NCI-H128 (cell line): ENCODE results near the gene LIMK2.
"Not testable (repeated sequence)": the region's sequence is repeated elsewhere in the genome, so short reads cannot be mapped to it uniquely, and the experiment has no call there.

Experiments used
- DNase-seq: peaks from one replicate; lab custom pipeline; 2025; ENCODE audit not compliant: unreplicated experiment; lab: John Stamatoyannopoulos, UW

LIMK2 gene

GRCh38 chr22:31211862-31212730 is at the start of gene LIMK2:
TSS of gene LIMK2 (plus strand) at chr22:31212298. CDS start at chr22:31212409, 111 bp downstream.
- peak; percentile 80 for DNase-seq

DNA sequence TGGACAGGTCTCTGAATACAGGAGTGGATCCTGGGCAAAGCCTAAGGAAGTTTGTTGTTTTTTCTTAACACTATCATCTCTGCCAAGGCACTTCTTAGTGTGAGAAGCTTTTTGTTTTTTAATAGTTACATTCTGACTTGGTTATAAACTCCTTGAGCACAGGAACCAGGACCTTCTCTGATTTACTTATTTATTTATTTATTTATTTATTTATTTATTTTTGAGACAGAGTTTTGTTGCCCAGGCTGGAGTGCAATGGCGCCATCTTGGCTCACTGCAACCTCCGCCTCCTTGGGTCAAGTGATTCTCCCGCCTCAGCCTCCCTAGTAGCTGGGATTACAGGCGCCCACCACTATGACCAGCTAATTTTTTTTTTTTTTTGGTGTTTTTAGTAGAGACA is 41.1 kb upstream of the LIMK2 start:
- no peak for DNase-seq

DNA sequence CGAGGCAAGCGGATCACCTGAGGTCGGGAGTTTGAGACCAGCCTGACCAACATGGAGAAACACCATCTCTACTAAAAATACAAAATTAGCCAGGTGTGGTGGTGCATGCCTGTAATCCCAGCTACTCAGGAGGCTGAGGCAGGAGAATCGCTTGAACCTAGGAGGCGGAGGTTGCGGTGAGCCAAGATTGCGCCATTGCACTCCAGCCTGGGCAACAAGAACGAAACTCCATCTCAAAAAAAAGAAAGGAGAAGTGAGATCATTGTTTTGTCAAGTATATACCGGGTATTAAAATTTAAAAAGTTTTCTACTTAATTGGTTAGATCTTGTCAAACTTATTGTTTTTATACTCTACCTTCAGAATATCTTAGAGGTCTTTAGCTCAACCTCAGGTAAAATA is 40.4 kb upstream of the LIMK2 start:
- DNase-seq: not testable (repeated sequence)

GRCh38 chr22:31173386-31174145 is 38.5 kb upstream of the LIMK2 start:
- DNase-seq: no peak

GRCh38 chr22:31176923-31177322 is 35.2 kb upstream of the LIMK2 start:
- DNase-seq: no peak

- no peak for DNase-seq
Measured at GRCh38 chr22:31177420-31178162, 34.5 kb upstream of the LIMK2 start.

GRCh38 chr22:31178859-31179258 is 33.2 kb upstream of the LIMK2 start:
- DNase-seq: no peak

GRCh38 chr22:31179345-31179744 is 32.8 kb upstream of the LIMK2 start:
- no peak for DNase-seq

DNA sequence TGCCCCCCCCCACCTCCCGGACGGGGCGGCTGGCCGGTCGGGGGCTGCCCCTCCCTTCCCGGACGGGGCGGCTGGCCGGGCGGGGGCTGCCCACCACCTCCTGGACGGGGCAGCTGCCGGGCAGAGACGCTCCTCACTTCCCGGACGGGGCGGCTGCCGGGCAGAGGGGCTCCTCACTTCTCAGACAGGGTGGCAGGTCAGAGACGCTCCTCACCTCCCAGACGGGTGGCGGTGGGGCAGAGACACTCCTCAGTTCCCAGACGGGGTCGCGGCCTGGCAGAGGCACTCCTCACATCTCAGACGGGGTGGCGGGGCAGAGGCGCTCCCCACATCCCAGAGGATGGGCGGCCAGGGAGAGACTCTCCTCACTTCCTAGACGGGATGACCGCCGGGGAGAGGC is 28.1 kb upstream of the LIMK2 start:
- DNase-seq: no peak

DNA sequence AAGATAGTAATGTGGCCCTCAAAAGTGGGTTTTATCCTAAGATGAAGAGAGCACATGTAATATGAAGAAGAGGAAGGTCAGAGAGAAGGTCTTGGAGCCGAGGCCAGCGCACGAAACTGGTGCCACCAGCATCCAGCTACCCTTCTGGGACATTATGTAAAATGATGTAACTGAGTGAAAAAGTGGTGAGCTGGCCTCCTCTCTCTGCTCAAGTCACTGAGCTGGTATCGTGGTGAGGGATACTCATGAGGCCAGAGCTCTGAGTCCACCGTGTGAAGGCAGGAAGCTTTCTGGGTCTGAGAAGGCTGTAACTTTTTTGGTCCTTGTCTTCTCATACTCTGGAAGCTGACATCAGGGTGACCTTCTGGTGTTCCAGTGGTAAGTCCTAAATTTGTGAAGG is 27.0 kb upstream of the LIMK2 start:
- no peak for DNase-seq

DNA sequence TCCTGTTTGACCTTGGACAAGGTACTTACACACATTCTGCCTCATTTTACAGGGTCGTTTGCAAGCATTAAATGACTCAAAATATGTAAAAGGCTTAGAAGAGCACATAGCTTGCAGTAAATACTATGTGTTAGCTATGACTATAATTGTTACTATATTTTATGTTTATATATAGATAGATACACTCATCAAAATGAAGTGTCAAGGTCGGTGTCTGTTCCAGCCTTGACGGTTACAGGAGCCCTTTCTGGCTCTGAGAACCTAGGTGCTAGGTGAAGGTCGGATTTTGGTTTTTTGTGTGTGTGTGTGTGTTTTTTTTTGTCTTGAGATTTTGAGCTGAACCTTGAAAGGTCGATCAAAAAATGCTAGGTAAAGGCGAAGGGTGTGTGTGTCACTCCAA is 24.5 kb upstream of the LIMK2 start:
- DNase-seq: no peak

DNA sequence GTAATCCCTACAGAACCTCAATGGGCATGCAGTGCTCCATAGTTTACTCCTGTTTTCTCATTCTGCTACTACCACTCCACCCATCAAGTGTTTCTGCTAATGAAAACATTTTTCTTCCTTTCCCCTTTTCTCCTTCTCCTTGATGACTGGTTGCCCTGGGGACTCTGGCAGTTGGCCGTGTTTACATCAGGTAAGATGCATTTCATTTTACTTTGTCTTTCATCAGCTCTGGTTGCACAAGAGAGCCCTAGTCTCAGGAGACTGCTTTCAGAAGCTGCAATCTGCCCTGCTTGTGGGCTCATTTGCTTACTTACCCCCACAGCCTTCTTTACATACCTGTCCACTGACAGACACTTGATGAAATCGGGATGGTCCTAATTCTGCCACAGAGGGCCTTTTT is 19.6 kb upstream of the LIMK2 start:
- DNase-seq: no peak

DNA sequence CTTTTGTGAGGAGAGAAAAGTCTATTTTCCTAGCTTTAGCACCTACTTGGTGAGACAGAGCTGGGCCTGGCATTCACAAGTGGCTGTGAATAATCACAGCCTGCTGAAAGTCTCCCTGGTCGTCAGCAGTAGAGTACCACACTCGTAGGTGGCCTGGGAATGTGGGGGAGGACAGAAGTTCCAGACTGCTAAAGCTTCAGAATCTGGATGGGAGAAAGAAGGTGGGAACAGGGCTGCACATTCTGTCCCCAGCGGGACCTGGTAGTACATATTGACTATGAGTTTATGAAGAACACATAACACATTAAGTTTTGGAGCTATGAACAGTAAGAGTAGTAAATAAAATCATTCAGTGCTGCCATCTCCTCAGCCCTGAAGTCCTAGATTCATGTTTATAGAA is 19.0 kb upstream of the LIMK2 start:
- DNase-seq: no peak

- DNase-seq: not testable (repeated sequence)
Measured at GRCh38 chr22:31194681-31195080, 17.4 kb upstream of the LIMK2 start.

GRCh38 chr22:31199187-31199586 is 12.9 kb upstream of the LIMK2 start:
- DNase-seq: no peak

GRCh38 chr22:31204352-31204984 is 7.6 kb upstream of the LIMK2 start:
- DNase-seq: not testable (repeated sequence)

- not testable (repeated sequence) for DNase-seq
Measured at GRCh38 chr22:31205059-31205458, 7.0 kb upstream of the LIMK2 start.

GRCh38 chr22:31206460-31206859 is 5.6 kb upstream of the LIMK2 start:
- not testable (repeated sequence) for DNase-seq

- DNase-seq: no peak
Measured at GRCh38 chr22:31206896-31207687, 5.0 kb upstream of the LIMK2 start.
